NCI-H2029 treated with DMSO at 0.1 percent for 48 hours (cell line): ENCODE data around the gene ETV4.

Experiments used
- DNase-seq: peaks from one replicate; lab custom pipeline; 2025; lab: John Stamatoyannopoulos, UW

ETV4 gene

GRCh38 chr17:43546319-43547188, at the start of gene ETV4:
ETV4 (minus strand) TSS chr17:43546340; CDS start chr17:43545617, 723 bp downstream.
- DNase-seq: peak; percentile 9

- DNase-seq: no peak
These were observed 49.3 kb upstream of the ETV4 start for GRCh38 chr17:43595466-43595865.

- DNase-seq: no peak
These were observed 45.8 kb upstream of the ETV4 start for GRCh38 chr17:43591779-43592562.

GRCh38 chr17:43591001-43591400, 44.9 kb upstream of the ETV4 start:
- no peak for DNase-seq

- no peak for DNase-seq
These were observed 42.7 kb upstream of the ETV4 start for GRCh38 chr17:43588664-43589435.

GRCh38 chr17:43588121-43588520, 42.0 kb upstream of the ETV4 start:
- no peak for DNase-seq

- no peak for DNase-seq
These were observed 41.5 kb upstream of the ETV4 start for GRCh38 chr17:43587647-43588046.

GRCh38 chr17:43584666-43585102, 38.5 kb upstream of the ETV4 start:
- DNase-seq: no peak

- no peak for DNase-seq
These were observed 37.2 kb upstream of the ETV4 start for GRCh38 chr17:43583332-43583731.

- no peak for DNase-seq
These were observed 35.5 kb upstream of the ETV4 start for GRCh38 chr17:43581613-43582012.

GRCh38 chr17:43581130-43581529, 35.0 kb upstream of the ETV4 start:
- no peak for DNase-seq

GRCh38 chr17:43579566-43580140, 33.5 kb upstream of the ETV4 start:
- no peak for DNase-seq

GRCh38 chr17:43578699-43579565, 32.8 kb upstream of the ETV4 start:
- DNase-seq: no peak

GRCh38 chr17:43578404-43578698, 32.2 kb upstream of the ETV4 start:
- no peak for DNase-seq

GRCh38 chr17:43577664-43578403, 31.7 kb upstream of the ETV4 start:
- no peak for DNase-seq

- peak; percentile 21 for DNase-seq
These were observed 30.6 kb upstream of the ETV4 start for GRCh38 chr17:43576563-43577229.

GRCh38 chr17:43574896-43575525, 28.9 kb upstream of the ETV4 start:
- DNase-seq: no peak

GRCh38 chr17:43574348-43574747, 28.2 kb upstream of the ETV4 start:
- no peak for DNase-seq

GRCh38 chr17:43573579-43574321, 27.6 kb upstream of the ETV4 start:
- no peak for DNase-seq
